ENCODE data around the gene CIROP.
A peak's percentile ranks its signal among the peaks of the same experiment; 100 is the strongest.

The CIROP gene

DNA sequence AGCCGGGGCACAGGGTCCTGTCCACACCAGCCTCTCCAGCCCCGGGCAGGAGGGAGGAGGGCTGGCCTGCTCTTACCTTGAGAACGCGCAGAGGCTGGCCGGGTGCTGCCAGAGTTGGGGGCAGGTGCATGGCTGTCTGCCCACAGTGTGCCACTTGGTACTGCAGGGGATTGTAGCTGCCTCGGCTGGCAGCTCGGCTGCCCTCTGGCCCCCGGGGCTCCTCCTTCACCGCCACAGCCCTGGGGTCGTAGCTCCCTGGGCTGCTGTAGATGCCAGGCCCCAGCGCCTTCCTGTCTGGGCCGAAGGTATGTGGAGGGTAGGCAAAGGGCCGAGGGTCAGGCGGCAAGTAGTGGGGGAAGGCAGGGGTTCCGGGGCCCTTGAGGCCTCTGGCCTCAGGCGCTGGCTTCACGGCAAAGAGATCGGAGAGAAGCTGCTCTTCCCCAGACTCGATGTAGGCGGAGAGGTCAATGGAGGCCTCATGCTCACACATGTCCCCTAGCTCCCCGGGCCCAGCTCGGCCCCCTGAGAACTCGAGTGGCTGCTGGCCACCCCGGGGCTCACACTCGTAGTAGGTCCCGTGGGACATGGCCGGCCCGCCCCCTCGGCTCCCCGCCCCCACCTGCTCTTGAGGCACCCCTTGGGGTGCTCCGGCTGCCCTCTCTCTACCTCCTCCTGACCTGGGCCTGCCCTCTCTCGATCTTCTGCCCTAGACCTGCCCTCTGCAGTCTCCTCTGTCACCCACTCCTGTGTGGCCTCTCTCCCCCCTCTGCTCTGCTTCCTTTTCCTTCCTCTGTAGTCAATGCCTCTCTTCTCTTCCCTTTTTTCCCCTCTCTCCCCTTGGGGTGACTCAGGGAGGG lies 13.9 kb upstream of the CIROP start, which contains the start of gene CEBPE:
Gene CEBPE (minus strand): TSS at position 750 of the 857 bp plus-strand sequence. CDS start 164 bp downstream, at position 586.
- no peak for DNase-seq (ENCODE audit: extremely low read depth, low read depth)
- TF ChIP-seq, protein P1, sequence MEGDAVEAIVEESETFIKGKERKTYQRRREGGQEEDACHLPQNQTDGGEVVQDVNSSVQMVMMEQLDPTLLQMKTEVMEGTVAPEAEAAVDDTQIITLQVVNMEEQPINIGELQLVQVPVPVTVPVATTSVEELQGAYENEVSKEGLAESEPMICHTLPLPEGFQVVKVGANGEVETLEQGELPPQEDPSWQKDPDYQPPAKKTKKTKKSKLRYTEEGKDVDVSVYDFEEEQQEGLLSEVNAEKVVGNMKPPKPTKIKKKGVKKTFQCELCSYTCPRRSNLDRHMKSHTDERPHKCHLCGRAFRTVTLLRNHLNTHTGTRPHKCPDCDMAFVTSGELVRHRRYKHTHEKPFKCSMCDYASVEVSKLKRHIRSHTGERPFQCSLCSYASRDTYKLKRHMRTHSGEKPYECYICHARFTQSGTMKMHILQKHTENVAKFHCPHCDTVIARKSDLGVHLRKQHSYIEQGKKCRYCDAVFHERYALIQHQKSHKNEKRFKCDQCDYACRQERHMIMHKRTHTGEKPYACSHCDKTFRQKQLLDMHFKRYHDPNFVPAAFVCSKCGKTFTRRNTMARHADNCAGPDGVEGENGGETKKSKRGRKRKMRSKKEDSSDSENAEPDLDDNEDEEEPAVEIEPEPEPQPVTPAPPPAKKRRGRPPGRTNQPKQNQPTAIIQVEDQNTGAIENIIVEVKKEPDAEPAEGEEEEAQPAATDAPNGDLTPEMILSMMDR (IDR thresholded peaks at IDR 0.05; ENCODE audit: low read depth, low read length): no peak

DNA sequence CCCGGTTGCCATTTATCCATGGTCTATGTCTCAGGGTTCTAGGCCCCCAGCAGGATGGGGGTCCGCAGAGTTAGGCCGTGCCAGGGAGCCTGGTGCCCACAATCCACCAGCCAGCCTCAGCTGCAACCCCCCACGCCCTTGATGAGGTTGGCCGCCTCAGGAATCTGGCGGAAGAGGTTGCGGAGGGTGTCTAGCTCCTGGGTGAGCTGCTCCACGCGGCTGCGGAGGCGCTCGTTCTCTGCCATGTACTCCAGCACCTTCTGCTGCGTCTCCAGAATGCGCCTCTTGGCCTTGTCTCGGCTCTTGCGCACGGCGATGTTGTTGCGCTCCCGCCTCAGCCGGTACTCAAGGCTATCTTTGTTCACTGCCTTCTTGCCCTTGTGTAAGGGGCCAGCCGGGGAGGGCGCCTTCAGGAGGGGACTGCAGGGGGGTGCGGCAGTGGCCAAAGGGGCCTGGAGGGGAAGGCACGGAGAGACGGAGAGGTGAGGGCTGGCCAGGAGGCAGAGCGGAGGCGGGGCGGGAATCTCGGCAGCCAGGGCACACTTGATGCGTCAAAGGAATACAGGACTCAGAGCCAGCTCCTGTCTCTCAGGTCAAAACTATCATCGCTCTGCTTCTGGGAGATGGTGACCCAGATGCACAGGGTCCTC lies 12.7 kb upstream of the CIROP start:
- TF ChIP-seq, protein P1 (IDR thresholded peaks at IDR 0.05; ENCODE audit: low read depth, low read length): no peak
- DNase-seq (ENCODE audit: extremely low read depth, low read depth): no peak

DNA sequence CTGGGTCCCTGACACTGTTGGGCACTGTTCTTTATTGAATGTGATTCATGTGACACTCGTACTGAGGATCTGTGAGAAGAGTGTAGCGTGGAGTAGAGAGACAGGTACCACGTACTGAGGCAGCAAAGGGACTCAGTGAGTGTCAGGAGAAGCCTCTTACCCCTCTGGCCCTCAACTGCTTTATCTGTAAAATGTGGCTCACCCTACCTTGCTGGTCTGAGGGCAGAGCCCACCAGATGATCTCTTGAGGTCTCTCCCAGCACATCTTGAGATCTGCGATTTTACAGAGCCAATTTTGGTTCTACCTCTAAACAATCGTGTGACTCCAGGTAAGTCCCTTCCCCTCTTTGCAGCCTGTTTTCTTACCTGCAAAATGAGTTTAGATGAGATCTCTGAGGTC lies 11.1 kb upstream of the CIROP start:
- DNase-seq (ENCODE audit: extremely low read depth, low read depth): no peak
- TF ChIP-seq, protein P1 (IDR thresholded peaks at IDR 0.05; ENCODE audit: low read depth, low read length): no peak

DNA sequence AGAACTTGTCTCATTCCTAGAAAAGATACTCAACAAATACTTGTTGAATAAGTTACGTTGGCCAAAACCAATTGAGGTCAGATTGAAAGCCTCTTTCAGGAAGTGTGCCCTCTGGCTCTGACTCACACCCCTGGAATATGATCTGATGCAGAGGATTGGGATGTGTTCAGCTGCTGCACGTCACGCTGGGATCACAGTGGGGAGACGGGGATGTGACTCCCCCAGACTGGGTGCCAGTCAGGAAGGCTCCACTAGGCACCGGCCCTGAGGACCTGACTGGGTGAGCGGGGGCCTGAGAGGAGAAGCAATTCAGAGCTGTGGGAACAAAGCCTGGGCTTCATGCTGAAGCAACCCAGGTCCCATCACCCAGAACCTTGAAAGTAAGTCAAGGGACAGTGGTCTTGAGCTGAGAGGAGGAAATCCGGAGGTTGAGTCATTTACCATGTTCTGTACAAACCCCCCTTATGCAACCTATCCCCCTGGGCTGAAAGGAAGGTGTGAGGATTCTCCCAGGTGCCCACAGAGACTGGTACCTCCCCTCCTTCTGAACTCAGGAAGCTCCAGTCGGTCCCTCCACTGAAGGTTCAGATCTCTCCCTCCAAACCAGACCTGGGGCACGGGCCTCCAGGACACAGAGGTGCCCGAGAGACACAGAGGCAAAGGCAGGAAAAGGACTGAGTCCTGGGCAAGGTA lies 10.4 kb upstream of the CIROP start:
- DNase-seq (ENCODE audit: extremely low read depth, low read depth): peak; percentile 85
- TF ChIP-seq, protein P1 (IDR thresholded peaks at IDR 0.05; ENCODE audit: low read depth, low read length): no peak

DNA sequence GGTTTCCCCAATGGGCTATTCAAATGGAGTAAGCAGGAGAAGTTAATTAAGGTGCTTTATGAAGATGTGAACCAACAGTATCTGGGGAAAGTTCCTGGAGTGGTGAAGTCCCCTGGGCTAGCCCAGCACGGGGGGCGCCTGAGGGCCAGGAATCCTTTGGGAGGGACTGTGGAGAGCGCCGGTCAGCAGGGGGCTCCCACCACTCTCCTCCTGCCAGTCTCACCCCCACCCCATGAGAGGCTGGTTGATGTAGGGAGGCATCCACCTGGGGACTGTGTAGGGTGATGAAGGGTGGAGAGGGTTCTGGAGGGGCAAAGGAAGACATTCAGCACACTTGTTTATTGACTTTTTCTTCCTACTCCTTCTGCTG lies 9.9 kb upstream of the CIROP start:
- TF ChIP-seq, protein P1 (IDR thresholded peaks at IDR 0.05; ENCODE audit: low read depth, low read length): no peak; the same call in none of the 2 replicates
- no peak for DNase-seq (ENCODE audit: extremely low read depth, low read depth)

DNA sequence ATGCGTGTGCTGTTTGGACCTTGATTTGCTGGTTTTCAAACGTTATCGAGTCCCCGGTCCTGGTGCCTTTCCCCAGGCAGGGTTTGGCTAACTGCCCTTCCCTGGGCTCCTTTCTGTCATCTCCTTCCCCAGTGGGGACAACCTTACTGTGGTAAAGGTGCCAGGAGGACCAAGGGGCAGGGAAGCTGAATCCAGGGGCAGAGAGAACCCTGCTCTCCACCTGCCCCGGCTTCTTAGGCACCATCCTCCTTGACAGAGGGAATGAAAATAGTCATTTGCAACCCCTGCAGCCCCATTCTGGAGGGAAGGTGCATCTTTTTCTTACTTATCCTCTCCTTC lies 9.3 kb upstream of the CIROP start:
- DNase-seq (ENCODE audit: extremely low read depth, low read depth): no peak
- TF ChIP-seq, protein P1 (IDR thresholded peaks at IDR 0.05; ENCODE audit: low read depth, low read length): no peak
